Activated CD8-positive, alpha-beta memory T cell treated with anti-CD3 and anti-CD28 coated beads for 1 hour (primary cell): ENCODE data around the gene HOXB5.

Experiments
- DNase-seq, 2 donors: peaks; one replicate each; pipeline ENCODE4 v3.0.0-alpha.2; 2020; ENCODE audit warnings: low read depth in 1 of 2; ENCODE audit errors: extremely low read depth in 1 of 2

Gene HOXB5

GRCh38 chr17:48605409-48605919 lies 11.9 kb upstream of the HOXB5 start:
- DNase-seq, result no peak

GRCh38 chr17:48604770-48605329 lies 11.3 kb upstream of the HOXB5 start, which contains the start of gene HOXB6:
Gene HOXB6, minus strand, starts transcription at chr17:48604986. Its CDS starts 6,836 bp downstream, at chr17:48598150.
- no peak for DNase-seq

GRCh38 chr17:48603959-48604769 lies 10.6 kb upstream of the HOXB5 start:
- DNase-seq, result no peak

- DNase-seq, result no peak
These were observed 8.2 kb upstream of the HOXB5 start for GRCh38 chr17:48601539-48602425.

GRCh38 chr17:48601207-48601538 lies 7.6 kb upstream of the HOXB5 start:
- DNase-seq, result no peak

- no peak for DNase-seq
These were observed 6.9 kb upstream of the HOXB5 start for GRCh38 chr17:48600244-48601098.

GRCh38 chr17:48599354-48599753 lies 5.8 kb upstream of the HOXB5 start:
- DNase-seq, result no peak

- no peak for DNase-seq
These were observed 5.2 kb upstream of the HOXB5 start for GRCh38 chr17:48598736-48599135.

- no peak for DNase-seq
These were observed 4.4 kb upstream of the HOXB5 start for GRCh38 chr17:48597778-48598631.

- DNase-seq, result no peak
These were observed 3.9 kb upstream of the HOXB5 start for GRCh38 chr17:48597528-48597777.

- DNase-seq, result no peak
These were observed 3.4 kb upstream of the HOXB5 start for GRCh38 chr17:48596735-48597527.

- no peak for DNase-seq
These were observed 2.6 kb upstream of the HOXB5 start for GRCh38 chr17:48596000-48596734.

GRCh38 chr17:48595278-48595999 lies 1.9 kb upstream of the HOXB5 start:
- DNase-seq, result no peak

GRCh38 chr17:48594538-48595277 lies 1.1 kb upstream of the HOXB5 start:
- no peak for DNase-seq

GRCh38 chr17:48593840-48594537 lies 410 bp upstream of the HOXB5 start:
- peak in 1 of 2 donors; percentile 73 for DNase-seq

GRCh38 chr17:48592577-48592976 lies 1.0 kb downstream of the HOXB5 start:
- no peak for DNase-seq
